LHCN-M2 (cell line): Measurements from ENCODE around the gene TAT. TPM values are rescaled to one million over a fixed set of nuclear protein-coding genes. Genes with fewer than 3 reads are reported as not detected.

Experiments
- DNase-seq: peaks from one replicate; pipeline ENCODE4 v3.0.0-alpha.2; 2012; ENCODE audit warnings: low read depth
- total RNA-seq: library from RNA; depleted of rRNA; stranded (reverse); fragments of >200 nt; gene quantifications from 2 replicates; pipeline ENCODE4 v1.2.3, GENCODE V29; 2014; rRNA removed

Gene TAT
- total RNA-seq, 1 experiment from 2014 or later: not detected

- peak; percentile 28 for DNase-seq
Observed at GRCh38 chr16:71537643-71538042, 39.2 kb downstream of the TAT start.

- DNase-seq: no peak
Observed at GRCh38 chr16:71536752-71537499, 40.0 kb downstream of the TAT start.

GRCh38 chr16:71532366-71532765 is 44.5 kb downstream of the TAT start:
- DNase-seq: no peak

GRCh38 chr16:71528863-71529262 is 48.0 kb downstream of the TAT start:
- DNase-seq: no peak

- DNase-seq: no peak
Observed at GRCh38 chr16:71528257-71528656, 48.6 kb downstream of the TAT start.

- peak; percentile 56 for DNase-seq
Observed at GRCh38 chr16:71526111-71526631, 50.7 kb downstream of the TAT start, which contains the start of gene CHST4. TSS of gene CHST4 (plus strand) at chr16:71526426. CDS start at chr16:71536678, 10,252 bp downstream.

GRCh38 chr16:71524566-71525553 is 52.0 kb downstream of the TAT start:
- DNase-seq: peak; percentile 13

GRCh38 chr16:71520550-71520949 is 56.3 kb downstream of the TAT start:
- DNase-seq: no peak

Other genes with a start within 250 kb of the TAT start
- 0.23 TPM in 1 of 2 replicates, not detected in the other for gene CALB2, start 218.4 kb downstream of the TAT start, total RNA-seq
- not detected in 2 replicates for gene TLE7, start 135.0 kb downstream of the TAT start, total RNA-seq
- 11.7 and 12.1 TPM in 2 replicates for gene ZNF23, start 114.8 kb downstream of the TAT start, total RNA-seq
- gene ZNF19, start 87.8 kb downstream of the TAT start, total RNA-seq: 0.96 and 3.9 TPM in 2 replicates
- gene CHST4, start 50.7 kb downstream of the TAT start, total RNA-seq: 0.17 TPM in 1 of 2 replicates, not detected in the other
- not detected in 2 replicates for gene MARVELD3, start 49.1 kb upstream of the TAT start, total RNA-seq
- 9.3 and 10.3 TPM in 2 replicates for gene PHLPP2, start 147.6 kb upstream of the TAT start, total RNA-seq
- gene AP1G1, start 231.7 kb upstream of the TAT start, total RNA-seq: 59.8 and 62.1 TPM in 2 replicates